GM12891 (cell line): ENCODE measurements around the gene NOL9.

Experiments used
- POLR2A ChIP-seq: IDR thresholded peaks from 2 replicates; pipeline ENCODE4 v1.6.1; 2011; ENCODE audit warnings: low read depth, low read length, control low read depth
- POLR2AphosphoS5 ChIP-seq: IDR thresholded peaks from 2 replicates; pipeline ENCODE4 v1.6.1; 2011; ENCODE audit warnings: low read depth, low read length, control low read depth

GRCh38 chr1:6517435-6517851 lies 36.9 kb downstream of the NOL9 start:
- no peak for TF ChIP-seq POLR2A
- no peak for TF ChIP-seq POLR2AphosphoS5
